Measurements from ENCODE around the gene CELSR3. TPM values are rescaled to one million over a fixed set of nuclear protein-coding genes. Genes with fewer than 3 reads are reported as not detected.

The CELSR3 gene
- total and polyA plus RNA-seq, 2 of the 4 experiments (the other 2 are of a cell fraction): 0.18 to 0.63 TPM

DNA sequence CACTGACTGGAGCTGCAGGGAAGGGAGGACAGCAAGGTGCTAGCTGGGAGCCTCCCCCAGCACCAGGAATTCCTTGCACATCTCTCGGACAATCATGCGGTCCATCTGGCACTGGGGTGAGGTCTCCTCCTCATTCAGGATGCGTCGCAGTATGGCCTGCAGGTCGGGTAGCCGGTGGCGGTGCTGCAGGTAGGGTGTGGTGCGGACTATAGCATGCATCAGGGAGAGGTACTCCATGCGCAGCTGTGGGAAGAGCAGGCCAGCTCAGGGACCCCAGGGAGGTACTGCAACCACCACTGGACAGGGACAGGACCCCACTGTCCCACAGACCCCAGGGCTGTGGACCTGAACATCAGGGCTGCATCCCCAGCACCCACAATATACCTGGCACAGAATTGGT is 11.8 kb upstream of the CELSR3 start:
- H3K18ac ChIP-seq (ENCODE audit: low read depth, low read length): no peak overlapping the region
- no peak overlapping the region for H4K5ac ChIP-seq (ENCODE audit: low read depth, low read length)
- no peak overlapping the region for H4K91ac ChIP-seq (ENCODE audit: insufficient read depth, low read depth, low read length)
- dilution Hi-C loops (cut with HindIII; ENCODE audit: low sequenced_read_pairs, unreplicated experiment): no loop called here
- no peak overlapping the region for H2BK15ac ChIP-seq (ENCODE audit: low read depth, low read length)
- H3K4ac ChIP-seq (ENCODE audit: low read depth, low read length): no peak overlapping the region
- no peak overlapping the region for H2AFZ ChIP-seq (replicated peaks; ENCODE audit: low read length, poor library complexity)
- H3K4me1 ChIP-seq (ENCODE audit: control insufficient read depth, insufficient read depth, low read length): peaks cover 11% of the 10 kb centered on the region
- H3K9me1 ChIP-seq (ENCODE audit: insufficient read depth, low read length): peaks cover 21% of the 10 kb centered on the region
- BruUV-seq (replicated peaks): no TSS peak
- peaks cover 0 to 22% of the 10 kb centered on the region in 2 experiments; a peak in 1 of 4 replicates for H3K79me1 ChIP-seq (ENCODE audit: low read depth in 1 of 2, low read length in 2 of 2)
- in situ Hi-C loops (cut with MboI; ENCODE audit: low sequenced_read_pairs): no loop called here
- no CpG with 5 or more reads among the region's 9 CpGs for WGBS, 2 experiments (ENCODE audit: extremely low coverage in 2 of 2, insufficient read length in 1 of 2)
- peaks cover 12% of the 10 kb centered on the region; the same call in 1 of the 2 replicates for H4K20me1 ChIP-seq (ENCODE audit: insufficient read depth, low read length)
- H3K4me2 ChIP-seq (ENCODE audit: low read depth, low read length): no peak overlapping the region
- ChIA-PET CTCF (no interaction called here), POLR2A (ENCODE audit: unreplicated experiment) (no interaction called here)
- H3K36me3 ChIP-seq (ENCODE audit: control insufficient read depth, insufficient read depth, low read length): peaks cover 55% of the 10 kb centered on the region
- no peak overlapping the region for H3K4me3 ChIP-seq (ENCODE audit: insufficient read depth, low read depth, low read length)
- DNase-seq (no peak), ATAC-seq (ENCODE audit: low read depth) (no peak)
- H2AK5ac ChIP-seq (ENCODE audit: low read depth, low read length): no peak overlapping the region
- no peak overlapping the region for H2AK9ac ChIP-seq (replicated peaks; ENCODE audit: low read depth, low read length, poor library complexity)
- H3K27ac ChIP-seq (ENCODE audit: insufficient read depth, low read length): no peak overlapping the region
- TF ChIP-seq MAFK (IDR thresholded peaks at IDR 0.05; ENCODE audit: low read depth, low read length) (no peak), CEBPB (IDR thresholded peaks at IDR 0.05; ENCODE audit: low read depth, low read length) (no peak), MXI1 (IDR thresholded peaks at IDR 0.05; ENCODE audit: borderline replicate concordance, low read depth, low read length) (no peak), RCOR1 (IDR thresholded peaks at IDR 0.05; ENCODE audit: insufficient replicate concordance, low read length) (no peak), SMC3 (IDR thresholded peaks at IDR 0.05; ENCODE audit: low read depth, low read length) (no peak), RAD21 (IDR thresholded peaks at IDR 0.05; ENCODE audit: low read length) (no peak)
- TF ChIP-seq, protein P1, sequence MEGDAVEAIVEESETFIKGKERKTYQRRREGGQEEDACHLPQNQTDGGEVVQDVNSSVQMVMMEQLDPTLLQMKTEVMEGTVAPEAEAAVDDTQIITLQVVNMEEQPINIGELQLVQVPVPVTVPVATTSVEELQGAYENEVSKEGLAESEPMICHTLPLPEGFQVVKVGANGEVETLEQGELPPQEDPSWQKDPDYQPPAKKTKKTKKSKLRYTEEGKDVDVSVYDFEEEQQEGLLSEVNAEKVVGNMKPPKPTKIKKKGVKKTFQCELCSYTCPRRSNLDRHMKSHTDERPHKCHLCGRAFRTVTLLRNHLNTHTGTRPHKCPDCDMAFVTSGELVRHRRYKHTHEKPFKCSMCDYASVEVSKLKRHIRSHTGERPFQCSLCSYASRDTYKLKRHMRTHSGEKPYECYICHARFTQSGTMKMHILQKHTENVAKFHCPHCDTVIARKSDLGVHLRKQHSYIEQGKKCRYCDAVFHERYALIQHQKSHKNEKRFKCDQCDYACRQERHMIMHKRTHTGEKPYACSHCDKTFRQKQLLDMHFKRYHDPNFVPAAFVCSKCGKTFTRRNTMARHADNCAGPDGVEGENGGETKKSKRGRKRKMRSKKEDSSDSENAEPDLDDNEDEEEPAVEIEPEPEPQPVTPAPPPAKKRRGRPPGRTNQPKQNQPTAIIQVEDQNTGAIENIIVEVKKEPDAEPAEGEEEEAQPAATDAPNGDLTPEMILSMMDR (conservative IDR thresholded peaks at IDR 0.05; ENCODE audit: low read depth, low read length): no peak
- TF ChIP-seq, protein P2, sequence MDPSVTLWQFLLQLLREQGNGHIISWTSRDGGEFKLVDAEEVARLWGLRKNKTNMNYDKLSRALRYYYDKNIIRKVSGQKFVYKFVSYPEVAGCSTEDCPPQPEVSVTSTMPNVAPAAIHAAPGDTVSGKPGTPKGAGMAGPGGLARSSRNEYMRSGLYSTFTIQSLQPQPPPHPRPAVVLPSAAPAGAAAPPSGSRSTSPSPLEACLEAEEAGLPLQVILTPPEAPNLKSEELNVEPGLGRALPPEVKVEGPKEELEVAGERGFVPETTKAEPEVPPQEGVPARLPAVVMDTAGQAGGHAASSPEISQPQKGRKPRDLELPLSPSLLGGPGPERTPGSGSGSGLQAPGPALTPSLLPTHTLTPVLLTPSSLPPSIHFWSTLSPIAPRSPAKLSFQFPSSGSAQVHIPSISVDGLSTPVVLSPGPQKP (IDR thresholded peaks at IDR 0.05; ENCODE audit: borderline replicate concordance, low read depth, low read length): no peak
- TF ChIP-seq, protein P3, sequence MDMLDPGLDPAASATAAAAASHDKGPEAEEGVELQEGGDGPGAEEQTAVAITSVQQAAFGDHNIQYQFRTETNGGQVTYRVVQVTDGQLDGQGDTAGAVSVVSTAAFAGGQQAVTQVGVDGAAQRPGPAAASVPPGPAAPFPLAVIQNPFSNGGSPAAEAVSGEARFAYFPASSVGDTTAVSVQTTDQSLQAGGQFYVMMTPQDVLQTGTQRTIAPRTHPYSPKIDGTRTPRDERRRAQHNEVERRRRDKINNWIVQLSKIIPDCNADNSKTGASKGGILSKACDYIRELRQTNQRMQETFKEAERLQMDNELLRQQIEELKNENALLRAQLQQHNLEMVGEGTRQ (IDR thresholded peaks at IDR 0.05; ENCODE audit: low read depth, low read length): no peak
- intact Hi-C loops (cut with micrococcal nuclease): no loop called here
- no peak overlapping the region for H2BK20ac ChIP-seq (ENCODE audit: low read depth, low read length)
- no peak overlapping the region for H4K8ac ChIP-seq (ENCODE audit: low read depth in 2 of 2, low read length in 2 of 2)
- no peak overlapping the region for H3K14ac ChIP-seq (replicated peaks; ENCODE audit: low read depth, low read length)
- no peak overlapping the region for H3K9ac ChIP-seq (ENCODE audit: low read depth, low read length)
- no peaks in the 10 kb centered on the region for H3K9me3 ChIP-seq (ENCODE audit: control insufficient read depth, insufficient read depth, low read length)
- no peak overlapping the region for H3K56ac ChIP-seq (ENCODE audit: extremely low read depth, insufficient read depth, low read length)
- H3K27me3 ChIP-seq (ENCODE audit: control insufficient read depth, insufficient read depth, low read length): no peaks in the 10 kb centered on the region
- H3K23ac ChIP-seq (ENCODE audit: low read depth, low read length): no peak overlapping the region
- no peak overlapping the region for H2BK120ac ChIP-seq (ENCODE audit: low read depth, low read length)
- no peak overlapping the region for H2BK5ac ChIP-seq (ENCODE audit: low read depth, low read length, poor library complexity, severe bottlenecking)
